Gastroesophageal sphincter (tissue), 3 donors: ENCODE results near the gene TALDO1.

Source experiments
- EP300 ChIP-seq: sonication (generic); formaldehyde crosslinking; IDR thresholded peaks from one replicate; pipeline ENCODE4 v1.6.1; 2017; ENCODE audit warnings: antibody characterized with exemption, mild to moderate bottlenecking
- TF ChIP-seq, protein P1 (sequence below), 4 experiments: fragments of 200-600 bp in 2 of 4; fragments of 450-650 bp in 2 of 4; sonication (generic) in 1 of 4; IDR thresholded peaks; one replicate each; pipeline ENCODE4 v1.5.1; 2017 to 2019; ENCODE audit warnings: antibody characterized with exemption in 4 of 4, mild to moderate bottlenecking in 2 of 4, moderate library complexity in 2 of 4

DNA sequence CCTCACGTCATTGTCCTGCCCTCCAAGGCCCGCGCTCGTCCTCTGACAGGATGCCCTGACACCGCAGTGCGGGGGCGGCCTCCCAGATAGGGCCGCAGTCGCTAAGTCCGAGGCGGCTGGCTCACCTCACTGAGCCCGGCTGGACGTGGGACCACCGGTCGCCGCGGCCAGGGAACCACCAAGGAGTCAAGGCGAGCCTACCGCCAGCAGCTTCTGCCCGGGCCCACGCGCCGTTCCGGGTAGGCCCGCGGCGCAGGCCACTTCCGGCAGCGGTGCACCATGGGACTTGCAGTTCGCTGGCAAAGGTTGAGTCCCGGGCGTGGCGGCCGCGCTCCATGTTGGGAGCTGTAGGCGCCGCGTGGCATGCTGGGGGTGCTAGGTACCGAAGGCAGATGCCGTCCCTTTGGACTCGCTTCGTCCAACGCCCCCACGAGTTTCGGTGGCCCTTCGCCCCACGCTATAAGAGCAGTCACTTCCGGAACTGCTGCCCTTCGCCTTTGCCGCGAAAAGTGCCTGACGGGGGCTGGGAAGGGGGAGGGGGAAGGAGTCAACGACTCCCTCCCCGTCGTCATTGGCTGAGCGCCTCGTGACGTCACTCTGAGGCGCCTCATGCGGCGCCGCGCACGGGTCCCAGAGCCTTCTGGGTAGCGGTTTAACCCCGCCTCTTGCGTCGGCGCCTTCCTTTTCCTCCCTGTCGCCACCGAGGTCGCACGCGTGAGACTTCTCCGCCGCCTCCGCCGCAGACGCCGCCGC lies 62.2 kb downstream of the TALDO1 start, which contains the start of gene RPLP2:
- TF ChIP-seq, protein P1, sequence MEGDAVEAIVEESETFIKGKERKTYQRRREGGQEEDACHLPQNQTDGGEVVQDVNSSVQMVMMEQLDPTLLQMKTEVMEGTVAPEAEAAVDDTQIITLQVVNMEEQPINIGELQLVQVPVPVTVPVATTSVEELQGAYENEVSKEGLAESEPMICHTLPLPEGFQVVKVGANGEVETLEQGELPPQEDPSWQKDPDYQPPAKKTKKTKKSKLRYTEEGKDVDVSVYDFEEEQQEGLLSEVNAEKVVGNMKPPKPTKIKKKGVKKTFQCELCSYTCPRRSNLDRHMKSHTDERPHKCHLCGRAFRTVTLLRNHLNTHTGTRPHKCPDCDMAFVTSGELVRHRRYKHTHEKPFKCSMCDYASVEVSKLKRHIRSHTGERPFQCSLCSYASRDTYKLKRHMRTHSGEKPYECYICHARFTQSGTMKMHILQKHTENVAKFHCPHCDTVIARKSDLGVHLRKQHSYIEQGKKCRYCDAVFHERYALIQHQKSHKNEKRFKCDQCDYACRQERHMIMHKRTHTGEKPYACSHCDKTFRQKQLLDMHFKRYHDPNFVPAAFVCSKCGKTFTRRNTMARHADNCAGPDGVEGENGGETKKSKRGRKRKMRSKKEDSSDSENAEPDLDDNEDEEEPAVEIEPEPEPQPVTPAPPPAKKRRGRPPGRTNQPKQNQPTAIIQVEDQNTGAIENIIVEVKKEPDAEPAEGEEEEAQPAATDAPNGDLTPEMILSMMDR (IDR thresholded peaks at IDR 0.05) = peak in 1 of 4 experiments; percentile 16
- no peak for TF ChIP-seq EP300
